Right atrium auricular region (tissue), 2 donors: ENCODE results near the gene RNU6-1. TPM values are rescaled to one million over a fixed set of nuclear protein-coding genes. Genes with fewer than 3 reads are reported as not detected.

Source experiments
- DNase-seq: peaks from one replicate; pipeline ENCODE4 v3.0.0-alpha.2; 2019; ENCODE audit warnings: low spot score
- H3K27ac ChIP-seq, 2 donors: fragments of 200-600 bp; sonication (generic); 1 replicate in 1 of 2; 2 replicates in 1 of 2; pipeline ENCODE4 v1.5.1; 2016 to 2019
- H3K27me3 ChIP-seq, 2 donors: fragments of 200-600 bp; sonication (generic); one replicate each; pipeline versions ENCODE4 v1.5.1 to v1.6.0; 2017 to 2019
- H3K36me3 ChIP-seq: fragments of 200-600 bp; sonication (generic); one replicate; pipeline ENCODE4 v1.5.1; 2016
- H3K4me1 ChIP-seq, 2 donors: fragments of 200-600 bp; sonication (generic); one replicate each; pipeline versions ENCODE4 v1.5.1 to v1.6.0; 2017 to 2019
- H3K4me3 ChIP-seq, 2 donors: fragments of 200-600 bp; sonication (generic); 1 replicate in 1 of 2; 2 replicates in 1 of 2; pipeline ENCODE4 v1.5.1; 2017 to 2019; ENCODE audit warnings: mild to moderate bottlenecking in 1 of 2, moderate library complexity in 1 of 2
- H3K9me3 ChIP-seq, 2 donors: fragments of 200-600 bp; sonication (generic); one replicate each; pipeline ENCODE4 v1.5.1; 2019
- CTCF ChIP-seq, 2 donors: fragments of 200-600 bp; sonication (generic); IDR thresholded peaks; one replicate each; pipeline ENCODE4 v1.5.1; 2019; ENCODE audit warnings: antibody characterized with exemption in 2 of 2
- total RNA-seq, 2 donors: library from RNA; depleted of rRNA; stranded (reverse); fragments of >200 nt; gene quantifications; one replicate each; pipeline ENCODE4 v1.1.0, GENCODE V29; 2016

RNU6-1 gene
- total RNA-seq, 2 donors from 2014 or later: not detected

GRCh38 chr15:67832031-67832551 is 7.8 kb downstream of the RNU6-1 start:
- Histone ChIP-seq H3K4me3 (no peak overlapping the region), H3K9me3 (no peaks in the 10 kb centered on the region), H3K27me3 (peaks cover 72 to 80% of the 10 kb centered on the region in 2 donors), H3K36me3 (no peaks in the 10 kb centered on the region), H3K4me1 (peaks cover 0 to 72% of the 10 kb centered on the region in 2 donors), H3K27ac (no peak overlapping the region)
- no peak for DNase-seq
- peak in 1 of 2 donors; percentile 32 for TF ChIP-seq CTCF (IDR thresholded peaks at IDR 0.05)

- no peak for TF ChIP-seq CTCF (IDR thresholded peaks at IDR 0.05)
- no peak overlapping the region for H3K27ac ChIP-seq
- peaks cover 0 to 78% of the 10 kb centered on the region in 2 donors for H3K4me1 ChIP-seq
- peaks cover 76 to 87% of the 10 kb centered on the region in 2 donors for H3K27me3 ChIP-seq
- no peak for DNase-seq
- no peak overlapping the region for H3K4me3 ChIP-seq
- H3K36me3 ChIP-seq: no peaks in the 10 kb centered on the region
- no peaks in the 10 kb centered on the region for H3K9me3 ChIP-seq
Measured at GRCh38 chr15:67831363-67831762, 8.5 kb downstream of the RNU6-1 start.

- H3K27ac ChIP-seq: no peak overlapping the region
- DNase-seq: no peak
- no peak overlapping the region for H3K4me3 ChIP-seq
- peaks cover 0 to 77% of the 10 kb centered on the region in 2 donors for H3K4me1 ChIP-seq
- peaks cover 82 to 91% of the 10 kb centered on the region in 2 donors for H3K27me3 ChIP-seq
- H3K36me3 ChIP-seq: no peaks in the 10 kb centered on the region
- no peaks in the 10 kb centered on the region for H3K9me3 ChIP-seq
- TF ChIP-seq CTCF (IDR thresholded peaks at IDR 0.05): no peak
Measured at GRCh38 chr15:67829647-67830504, 10.0 kb downstream of the RNU6-1 start.

GRCh38 chr15:67828969-67829646 is 10.7 kb downstream of the RNU6-1 start:
- peaks cover 0 to 77% of the 10 kb centered on the region in 2 donors for H3K4me1 ChIP-seq
- TF ChIP-seq CTCF (IDR thresholded peaks at IDR 0.05): no peak
- DNase-seq: no peak
- H3K9me3 ChIP-seq: no peaks in the 10 kb centered on the region
- H3K27me3 ChIP-seq: peaks cover 84 to 93% of the 10 kb centered on the region in 2 donors
- H3K27ac ChIP-seq: no peak overlapping the region
- H3K36me3 ChIP-seq: no peaks in the 10 kb centered on the region
- peak overlapping the region in 1 of 2 donors; percentile 14 for H3K4me3 ChIP-seq

- H3K4me3 ChIP-seq: peak overlapping the region in 1 of 2 donors; percentile 25
Measured at GRCh38 chr15:67828278-67828968, 11.4 kb downstream of the RNU6-1 start.

More at GRCh38 chr15:67828278-67828968, 11.4 kb downstream of the RNU6-1 start:
- no peak for TF ChIP-seq CTCF (IDR thresholded peaks at IDR 0.05)
- Histone ChIP-seq H3K27me3 (peaks cover 83 to 93% of the 10 kb centered on the region in 2 donors), H3K9me3 (no peaks in the 10 kb centered on the region), H3K36me3 (no peaks in the 10 kb centered on the region), H3K4me1 (peaks cover 0 to 77% of the 10 kb centered on the region in 2 donors), H3K27ac (no peak overlapping the region)
- no peak for DNase-seq
